ENCODE data around the gene UNG.

DNA sequence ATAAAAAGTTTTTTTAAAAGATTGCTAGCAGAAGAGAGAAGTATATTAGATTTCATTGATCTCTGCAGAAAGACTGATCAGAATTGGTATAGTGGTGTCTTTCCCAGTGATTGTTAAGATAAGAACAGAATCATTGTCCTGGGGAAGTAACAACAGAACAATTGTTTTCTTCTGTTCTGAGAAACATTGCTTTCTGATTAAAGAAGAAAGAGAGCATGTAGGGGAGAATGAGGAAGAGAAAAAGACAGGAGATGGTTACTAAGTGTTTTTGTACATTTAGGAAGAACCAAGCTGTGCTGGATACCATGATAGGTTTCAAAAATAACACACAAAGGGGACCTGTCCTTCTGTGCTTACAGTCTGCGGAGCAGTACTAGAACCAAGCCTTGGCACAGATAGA lies 40.0 kb upstream of the UNG start:
- TF ChIP-seq, protein P1, sequence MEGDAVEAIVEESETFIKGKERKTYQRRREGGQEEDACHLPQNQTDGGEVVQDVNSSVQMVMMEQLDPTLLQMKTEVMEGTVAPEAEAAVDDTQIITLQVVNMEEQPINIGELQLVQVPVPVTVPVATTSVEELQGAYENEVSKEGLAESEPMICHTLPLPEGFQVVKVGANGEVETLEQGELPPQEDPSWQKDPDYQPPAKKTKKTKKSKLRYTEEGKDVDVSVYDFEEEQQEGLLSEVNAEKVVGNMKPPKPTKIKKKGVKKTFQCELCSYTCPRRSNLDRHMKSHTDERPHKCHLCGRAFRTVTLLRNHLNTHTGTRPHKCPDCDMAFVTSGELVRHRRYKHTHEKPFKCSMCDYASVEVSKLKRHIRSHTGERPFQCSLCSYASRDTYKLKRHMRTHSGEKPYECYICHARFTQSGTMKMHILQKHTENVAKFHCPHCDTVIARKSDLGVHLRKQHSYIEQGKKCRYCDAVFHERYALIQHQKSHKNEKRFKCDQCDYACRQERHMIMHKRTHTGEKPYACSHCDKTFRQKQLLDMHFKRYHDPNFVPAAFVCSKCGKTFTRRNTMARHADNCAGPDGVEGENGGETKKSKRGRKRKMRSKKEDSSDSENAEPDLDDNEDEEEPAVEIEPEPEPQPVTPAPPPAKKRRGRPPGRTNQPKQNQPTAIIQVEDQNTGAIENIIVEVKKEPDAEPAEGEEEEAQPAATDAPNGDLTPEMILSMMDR (IDR thresholded peaks at IDR 0.05) = no peak
- TF ChIP-seq POLR2A (IDR thresholded peaks at IDR 0.05) = no peak

All from body of pancreas (tissue), 4 donors.